Measurements from ENCODE around the gene LYSET.
A peak's percentile ranks its signal among the peaks of the same experiment; 100 is the strongest.
"Not testable (repeated sequence)": the region's sequence is repeated elsewhere in the genome, so short reads cannot be mapped to it uniquely, and the experiment has no call there.

The LYSET gene

DNA sequence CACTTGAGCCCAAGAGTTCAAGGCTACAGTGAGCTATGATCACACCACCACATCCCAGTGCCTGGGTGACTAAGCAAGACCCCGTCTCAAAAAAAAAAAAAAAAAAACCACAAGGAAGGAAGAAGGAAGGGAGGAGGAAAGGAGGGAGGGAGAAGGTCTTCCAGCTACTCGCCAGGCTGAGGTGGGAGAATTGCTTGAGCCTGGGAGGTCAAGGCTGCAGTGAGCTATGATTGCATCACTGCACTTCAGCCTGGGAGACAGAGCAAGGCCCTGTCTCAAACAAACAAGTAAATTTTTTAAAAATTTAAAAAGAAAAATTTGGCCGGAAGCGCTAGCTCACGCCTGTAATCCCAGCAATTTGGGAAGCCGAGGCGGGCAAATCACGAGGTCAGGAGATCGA, 16.5 kb upstream of the LYSET start:
- DNase-seq (ENCODE audit: low read depth, low spot score) = not testable (repeated sequence)

DNA sequence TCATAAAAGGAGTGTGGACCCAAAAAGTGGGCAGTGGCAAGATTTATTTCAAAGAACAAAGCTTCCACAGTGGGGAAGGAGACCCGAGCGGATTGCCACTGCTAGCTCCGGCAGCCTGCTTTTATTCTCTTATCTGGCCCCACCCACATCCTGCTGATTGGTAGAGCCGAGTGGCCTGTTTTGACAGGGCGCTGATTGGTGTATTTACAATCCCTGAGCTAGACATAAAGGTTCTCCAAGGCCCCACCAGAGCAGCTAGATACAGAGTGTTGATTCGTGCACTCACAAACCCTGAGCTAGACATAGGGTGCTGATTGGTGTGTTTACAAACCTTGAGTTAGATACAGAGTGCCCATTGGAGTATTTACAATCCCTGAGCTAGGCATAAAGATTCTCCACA, 15.5 kb upstream of the LYSET start:
- not testable (repeated sequence) for DNase-seq (ENCODE audit: low read depth, low spot score)

DNA sequence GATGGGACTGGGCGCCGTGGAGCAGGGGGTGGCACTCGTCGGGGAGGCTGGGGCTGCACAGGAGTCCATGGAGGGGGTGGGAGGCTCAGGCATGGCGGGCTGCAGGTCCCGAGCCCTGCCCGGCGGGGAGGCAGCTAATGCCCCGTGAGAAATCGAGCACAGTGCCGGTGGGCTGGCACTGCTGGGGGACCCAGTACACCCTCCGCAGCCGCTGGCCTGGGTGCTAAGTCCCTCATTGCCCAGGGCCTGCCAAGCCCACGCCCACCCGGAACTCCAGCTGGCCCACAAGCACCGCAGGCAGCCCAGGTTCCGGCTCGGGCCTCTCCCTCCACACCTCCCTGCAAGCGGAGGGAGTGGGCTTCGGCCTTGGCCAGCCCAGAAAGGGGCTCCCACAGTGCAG, 15.0 kb upstream of the LYSET start:
- not testable (repeated sequence) for DNase-seq (ENCODE audit: low read depth, low spot score)

DNA sequence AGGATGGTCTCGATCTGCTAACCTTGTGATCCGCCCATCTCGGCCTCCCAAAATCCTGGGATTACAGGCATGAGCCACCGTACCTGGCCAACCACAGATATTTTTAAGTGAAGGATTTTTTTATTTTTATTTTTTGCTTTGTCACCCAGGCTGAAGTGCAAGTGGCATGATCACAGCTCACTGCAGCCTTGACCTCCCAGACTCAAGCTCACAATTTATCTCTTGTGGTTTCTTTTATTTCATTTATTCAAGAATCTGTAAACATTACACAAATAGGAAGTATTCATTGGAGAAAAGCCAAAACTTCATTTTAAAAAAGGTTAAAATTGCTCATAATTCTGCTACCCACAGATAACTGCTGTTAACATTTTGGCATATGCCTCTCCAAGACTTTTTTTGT, 13.7 kb upstream of the LYSET start:
- DNase-seq (ENCODE audit: low read depth, low spot score) = no peak

DNA sequence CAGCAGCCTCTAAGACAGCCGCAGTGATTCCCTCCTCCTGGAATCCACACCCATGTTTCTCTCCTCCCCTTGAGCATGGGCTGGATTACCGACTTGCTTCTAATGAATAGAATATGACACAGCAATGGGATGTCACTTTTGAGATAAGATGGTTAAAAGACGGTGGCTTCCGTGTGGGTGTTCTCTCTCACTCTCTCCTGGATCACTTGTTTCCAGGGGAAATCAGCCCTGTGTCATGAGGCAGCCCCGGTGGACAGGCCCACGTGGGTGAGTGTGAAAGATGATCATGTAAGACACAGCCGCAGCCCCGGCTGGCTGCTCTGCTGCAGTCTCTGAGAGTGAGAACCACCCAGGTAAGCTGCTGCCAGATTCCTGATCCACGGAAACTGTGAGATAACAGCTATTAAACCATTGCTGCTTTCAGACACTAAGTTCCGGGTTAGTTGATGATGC, 11.1 kb upstream of the LYSET start:
- no peak for DNase-seq (ENCODE audit: low read depth, low spot score)

DNA sequence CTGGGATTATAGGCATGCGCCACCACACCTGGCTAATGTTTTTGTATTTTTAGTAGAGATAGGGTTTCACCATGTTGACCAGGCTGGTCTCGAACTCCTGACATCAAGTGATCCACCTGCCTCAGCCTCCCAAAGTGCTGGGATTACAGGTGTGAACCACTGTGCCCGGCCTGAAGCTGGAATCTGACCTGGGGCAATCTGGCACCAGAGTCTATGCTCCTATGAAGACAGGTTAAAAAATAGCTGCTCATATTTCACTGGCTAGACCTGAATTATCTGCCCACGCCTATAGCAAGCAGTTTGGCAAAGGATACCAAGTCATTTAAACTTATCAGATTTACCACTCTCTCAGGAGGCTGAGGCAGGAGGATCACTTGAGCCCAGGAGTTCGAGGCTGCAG, 10.4 kb upstream of the LYSET start:
- not testable (repeated sequence) for DNase-seq (ENCODE audit: low read depth, low spot score)

DNA sequence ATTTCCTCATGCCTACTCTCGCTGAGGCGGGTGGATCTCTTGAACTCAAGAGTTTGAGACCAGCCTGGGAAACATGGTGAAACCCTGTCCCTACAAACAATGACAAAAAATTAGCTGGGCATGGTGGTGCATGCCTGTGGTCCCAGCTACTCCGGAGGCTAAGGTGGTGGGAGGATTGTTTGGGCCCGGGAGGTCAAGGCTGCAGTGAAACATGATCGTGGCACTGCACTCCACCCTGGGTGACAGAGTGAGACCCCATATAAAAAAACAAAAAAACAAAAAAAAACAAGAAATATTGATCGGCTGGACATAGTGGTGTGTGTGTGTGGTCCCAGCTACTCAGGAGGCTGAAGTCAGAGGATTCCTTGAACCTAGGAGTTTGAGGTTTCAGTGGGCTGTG, 9.6 kb upstream of the LYSET start:
- no peak for DNase-seq (ENCODE audit: low read depth, low spot score)

DNA sequence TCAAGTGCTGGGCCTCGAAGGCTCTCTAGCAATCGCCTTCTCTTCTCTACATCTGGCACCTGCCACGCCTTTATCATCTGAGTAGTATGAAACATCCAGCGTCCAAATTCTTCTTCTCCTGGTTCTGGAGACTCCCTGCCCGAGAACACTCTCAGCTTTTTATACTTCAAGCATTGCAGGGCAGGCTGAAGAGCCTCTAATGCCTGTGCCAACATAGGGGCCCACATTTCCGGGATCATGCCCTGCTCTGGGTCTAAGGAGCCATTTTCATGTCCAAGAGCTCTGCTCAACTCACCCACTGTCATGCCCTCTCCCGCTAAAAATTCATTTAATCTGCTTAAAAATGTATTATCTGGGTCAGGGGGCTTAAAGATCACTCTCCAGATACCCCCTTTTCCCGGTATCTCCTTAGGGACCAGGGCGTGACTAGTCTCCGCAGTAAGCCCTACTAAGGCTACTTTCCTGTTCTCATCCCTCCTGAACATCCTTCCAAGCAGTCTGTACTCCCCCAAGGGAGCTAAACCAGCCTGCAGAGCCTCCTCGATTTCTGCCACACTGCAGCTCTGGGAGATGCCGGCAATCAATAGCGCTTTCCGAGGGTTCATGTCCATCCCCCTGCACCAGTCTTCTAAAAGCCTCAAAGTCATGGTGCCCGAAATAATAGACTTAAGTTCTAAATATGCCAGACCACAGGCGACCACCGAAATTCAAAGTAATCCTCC, 1.4 kb upstream of the LYSET start:
- no peak for DNase-seq (ENCODE audit: low read depth, low spot score)

DNA sequence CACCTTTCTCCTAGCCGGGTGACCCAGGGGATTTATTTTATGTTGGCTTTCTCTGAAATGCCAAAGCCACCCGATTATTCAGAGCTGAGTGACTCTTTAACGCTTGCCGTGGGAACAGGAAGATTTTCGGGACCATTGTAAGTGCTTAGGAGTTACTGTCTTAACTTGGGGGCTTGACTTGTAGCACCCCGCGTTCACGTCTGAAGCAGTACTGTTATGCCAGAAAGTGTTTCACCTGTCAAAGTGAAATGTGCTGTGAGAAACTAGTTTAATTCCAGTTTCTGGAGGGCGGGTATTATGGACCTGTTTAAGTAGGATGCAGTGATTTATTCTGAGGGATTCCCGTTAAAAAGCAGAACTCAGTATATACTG, 218 bp downstream of the LYSET start:
- no peak for DNase-seq (ENCODE audit: low read depth, low spot score)

DNA sequence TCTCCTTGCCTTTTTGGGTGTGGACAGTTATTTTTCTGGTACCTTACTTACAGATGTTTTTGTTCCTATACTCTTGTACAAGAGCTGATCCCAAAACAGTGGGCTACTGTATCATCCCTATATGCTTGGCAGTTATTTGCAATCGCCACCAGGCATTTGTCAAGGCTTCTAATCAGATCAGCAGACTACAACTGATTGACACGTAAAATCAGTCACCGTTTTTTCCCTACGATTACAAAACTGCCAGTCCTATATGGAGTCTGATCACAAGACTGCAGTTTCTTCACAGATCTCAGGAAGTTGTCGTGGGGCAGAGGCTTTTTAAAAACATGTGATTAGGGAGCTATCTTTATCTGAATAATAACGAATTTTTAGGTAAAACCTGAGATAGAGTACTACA, 1.3 kb downstream of the LYSET start:
- DNase-seq (ENCODE audit: low read depth, low spot score) = no peak

- no peak for DNase-seq (ENCODE audit: low read depth, low spot score)
These were observed 1.8 kb downstream of the LYSET start for GRCh38 chr14:93186956-93187355.

- DNase-seq (ENCODE audit: low read depth, low spot score) = no peak
These were observed 10.3 kb downstream of the LYSET start for GRCh38 chr14:93195316-93195999.

DNA sequence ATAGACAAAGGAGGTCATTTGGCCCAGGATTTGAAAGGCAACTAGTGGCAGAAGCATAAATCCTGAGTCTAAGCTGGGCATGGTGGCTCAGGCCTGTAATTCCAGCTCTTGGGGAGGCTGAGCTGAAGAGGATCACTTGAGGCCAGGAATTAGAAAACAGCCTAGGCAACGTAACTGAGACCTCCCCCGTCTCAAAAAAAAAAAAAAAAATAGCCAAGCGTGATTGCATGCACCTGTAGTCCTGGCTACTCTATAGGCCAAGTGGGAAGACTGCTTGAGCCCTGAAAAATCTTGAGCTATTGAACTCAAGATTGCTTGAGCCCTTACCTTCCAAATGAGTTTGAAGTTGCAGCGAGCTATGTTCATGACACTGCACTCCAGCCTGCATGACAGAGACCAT, 13.9 kb downstream of the LYSET start:
- no peak for DNase-seq (ENCODE audit: low read depth, low spot score)

DNA sequence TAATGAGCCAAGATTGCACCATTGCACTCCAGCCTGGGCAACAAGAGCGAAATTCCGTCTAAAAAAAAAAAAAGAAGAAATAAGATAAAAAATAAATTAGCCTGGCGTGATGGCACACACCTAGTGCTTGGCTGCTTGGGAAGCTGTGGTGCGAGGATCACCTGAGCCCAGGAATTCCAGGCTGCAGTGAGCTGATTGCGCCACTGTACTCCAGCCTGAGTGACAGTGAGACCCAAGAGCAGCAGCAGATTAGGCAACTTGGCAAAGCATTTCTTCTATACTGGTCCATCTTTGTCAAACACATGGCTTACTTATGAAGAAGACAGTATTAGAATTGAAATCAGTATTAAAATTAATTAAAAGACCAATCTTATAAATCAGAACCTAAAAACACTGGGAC, 15.4 kb downstream of the LYSET start:
- no peak for DNase-seq (ENCODE audit: low read depth, low spot score)

DNA sequence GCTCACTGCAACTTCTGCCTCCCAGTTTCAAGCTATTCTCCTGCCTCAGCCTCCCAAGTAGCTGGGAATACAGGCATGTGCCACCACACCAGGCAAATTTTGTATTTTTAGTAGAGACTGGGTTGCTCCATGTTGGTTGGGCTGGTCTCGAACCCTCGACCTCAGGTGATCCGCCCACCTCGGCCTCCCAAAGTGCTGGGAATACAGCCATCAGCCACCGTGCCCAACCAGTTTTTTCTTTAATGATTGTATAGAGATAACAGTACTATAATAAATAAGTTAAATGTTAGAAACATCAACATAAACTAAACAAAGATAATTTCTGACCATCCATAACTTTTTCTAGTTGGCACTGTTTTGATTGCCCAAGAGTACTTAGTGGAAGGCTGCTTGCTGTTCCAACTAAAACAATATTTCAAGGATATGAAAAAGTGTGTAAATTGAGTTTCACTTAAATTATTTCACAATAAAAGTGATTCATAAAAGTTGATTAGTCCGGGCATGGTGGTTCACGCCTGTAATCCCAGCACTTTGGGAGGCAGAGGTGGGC, 16.1 kb downstream of the LYSET start:
- DNase-seq (ENCODE audit: low read depth, low spot score) = no peak

- peak; percentile 85 for DNase-seq (ENCODE audit: low read depth, low spot score)
These were observed 21.8 kb downstream of the LYSET start, which contains the start of the genes GON7 and UBR7 for GRCh38 chr14:93206793-93207467. TSS of gene GON7 (minus strand) at chr14:93207065. CDS start at chr14:93207037, 28 bp downstream. TSS of gene UBR7 (plus strand) at chr14:93207256. CDS start at chr14:93207292, 36 bp downstream.

- DNase-seq (ENCODE audit: low read depth, low spot score) = no peak
These were observed 22.6 kb downstream of the LYSET start for GRCh38 chr14:93207468-93208308.

DNA sequence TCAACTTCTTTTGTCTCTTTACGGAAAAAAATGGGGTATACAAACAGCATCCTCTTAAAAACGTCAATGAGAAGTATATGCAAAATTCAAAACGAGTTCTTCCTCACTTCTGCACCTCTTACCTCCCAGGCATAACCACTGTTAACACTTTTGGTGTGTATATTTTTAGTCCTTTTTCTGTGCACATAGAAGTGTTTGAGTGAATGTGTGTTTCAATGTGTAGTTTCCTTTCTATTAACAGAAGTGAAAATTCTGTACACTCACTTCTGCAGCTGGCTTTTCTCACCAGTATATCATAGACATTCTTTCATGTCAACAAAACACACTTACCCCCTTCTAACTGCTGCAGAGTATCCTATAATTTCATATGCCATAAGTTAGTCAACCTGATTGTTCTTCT, 27.3 kb downstream of the LYSET start:
- no peak for DNase-seq (ENCODE audit: low read depth, low spot score)

DNA sequence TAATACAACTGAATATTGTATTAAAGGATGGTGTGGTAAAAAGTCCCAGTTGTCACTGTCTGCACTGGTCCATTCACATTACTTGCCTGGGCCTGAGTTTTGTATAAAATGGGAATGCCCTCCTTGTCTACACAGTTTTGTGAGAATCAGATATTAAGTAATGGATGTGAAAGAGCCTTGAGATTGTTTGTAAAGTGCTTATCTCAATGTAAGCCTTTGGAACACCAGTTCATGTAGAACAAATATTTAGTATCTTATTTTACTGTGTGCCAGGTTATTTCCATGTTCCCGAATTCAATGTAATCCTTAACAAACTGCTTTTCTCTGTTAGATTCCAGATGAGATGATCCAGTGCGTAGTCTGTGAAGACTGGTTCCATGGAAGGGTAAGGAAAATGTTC, 29.5 kb downstream of the LYSET start:
- DNase-seq (ENCODE audit: low read depth, low spot score) = no peak

DNA sequence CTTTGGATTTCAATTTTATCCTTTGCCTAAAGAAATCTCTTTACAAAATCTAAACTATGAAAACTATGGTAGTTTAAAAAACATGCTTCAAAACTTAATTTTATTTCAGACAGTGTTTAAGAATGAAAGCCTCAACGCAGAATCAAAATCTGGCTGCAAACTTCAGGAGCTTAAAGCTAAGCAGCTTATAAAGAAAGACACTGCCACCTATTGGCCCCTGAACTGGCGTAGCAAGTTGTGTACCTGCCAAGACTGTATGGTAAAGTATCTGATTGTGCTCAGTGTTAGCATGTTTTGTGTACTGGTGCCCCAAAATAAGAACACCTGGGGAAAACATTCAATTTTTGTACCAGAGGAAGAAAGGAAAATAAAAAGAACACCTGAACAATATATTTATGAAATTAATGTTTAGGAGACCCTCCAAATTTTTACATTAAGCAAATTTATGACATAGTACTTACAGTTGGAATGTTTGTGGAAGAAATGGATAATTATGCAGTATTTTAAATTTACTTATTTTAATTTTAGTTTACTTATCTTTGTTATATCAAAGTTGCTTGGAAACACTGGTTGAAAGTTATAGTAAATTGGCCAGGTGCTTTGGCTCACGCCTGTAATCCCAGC, 34.1 kb downstream of the LYSET start:
- no peak for DNase-seq (ENCODE audit: low read depth, low spot score)

DNA sequence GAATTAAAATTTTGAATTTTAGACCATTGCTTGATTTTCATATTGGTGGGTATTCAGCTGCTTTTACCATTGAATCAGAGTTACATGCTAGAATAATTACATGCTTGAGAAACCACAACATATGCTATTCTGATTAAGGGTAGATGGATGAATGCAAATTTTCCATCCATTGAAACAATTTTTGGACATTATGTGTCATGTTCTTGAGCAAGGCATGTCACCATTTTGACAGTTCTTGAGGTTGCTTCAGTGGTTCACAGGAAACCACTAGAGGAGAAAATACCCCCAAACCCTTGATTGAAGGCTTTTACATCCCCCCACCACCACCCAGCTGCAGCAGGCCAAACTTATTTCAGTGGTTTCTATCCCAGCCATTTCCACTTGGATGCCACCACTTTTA, 35.4 kb downstream of the LYSET start:
- no peak for DNase-seq (ENCODE audit: low read depth, low spot score)
